Keratinocyte (primary cell): ENCODE results near the gene G6PC3. TPM values are rescaled to one million over a fixed set of nuclear protein-coding genes. Genes with fewer than 3 reads are reported as not detected.

Source experiments
- DNase-seq: peaks from one replicate; pipeline ENCODE4 v3.0.0-alpha.2; 2011; ENCODE audit warnings: low read depth, missing footprints, low spot score
- FAIRE-seq: peaks from 2 replicates; lab custom pipeline; 2011; peaks lifted over from hg19 to GRCh38; lab: Jason Lieb, UNC
- H2AFZ ChIP-seq: 2 replicates; pipeline ENCODE4 v1.6.0; 2012; ENCODE audit warnings: low read length, control low read depth, inconsistent platforms; ENCODE audit not compliant: control insufficient read depth
- H3K27ac ChIP-seq: 2 replicates; pipeline ENCODE4 v1.5.1; 2011; ENCODE audit warnings: low read length; ENCODE audit not compliant: control insufficient read depth, insufficient read depth
- H3K27me3 ChIP-seq: 3 replicates; pipeline ENCODE4 v1.6.0; 2011; ENCODE audit warnings: low read length; ENCODE audit not compliant: control insufficient read depth, insufficient read depth; ENCODE audit errors: extremely low read depth
- H3K36me3 ChIP-seq, 2 experiments: 2 replicates in 1 of 2; 3 replicates in 1 of 2; pipeline ENCODE4 v1.5.1; 2011; ENCODE audit warnings: low read length in 2 of 2, mild to moderate bottlenecking in 1 of 2; ENCODE audit not compliant: control insufficient read depth in 2 of 2, insufficient read depth in 2 of 2; ENCODE audit errors: extremely low read depth in 1 of 2
- H3K4me1 ChIP-seq: 3 replicates; pipeline ENCODE4 v1.5.1; 2011; ENCODE audit warnings: low read length; ENCODE audit not compliant: control insufficient read depth, insufficient read depth; ENCODE audit errors: extremely low read depth
- H3K4me2 ChIP-seq: 3 replicates; pipeline ENCODE4 v1.6.0; 2011; ENCODE audit warnings: low read depth, low read length; ENCODE audit not compliant: control insufficient read depth, insufficient read depth; ENCODE audit errors: extremely low read depth
- H3K4me3 ChIP-seq, 3 experiments: fragments of 200-600 bp in 1 of 3; sonication (generic) in 1 of 3; 2 replicates in 2 of 3; 3 replicates in 1 of 3; pipeline ENCODE4 v1.5.1; 2011 to 2016; ENCODE audit warnings: low read length in 3 of 3, mild to moderate bottlenecking in 3 of 3, control low read depth in 2 of 3, inconsistent platforms in 1 of 3, low read depth in 1 of 3, mixed read lengths in 1 of 3, mixed run types in 1 of 3, moderate library complexity in 1 of 3; ENCODE audit not compliant: control insufficient read depth in 2 of 3, insufficient read depth in 2 of 3; ENCODE audit errors: extremely low read depth in 1 of 3
- H3K79me2 ChIP-seq: 2 replicates; pipeline ENCODE4 v1.6.0; 2012; ENCODE audit warnings: low read length; ENCODE audit not compliant: control insufficient read depth, insufficient read depth
- H3K9ac ChIP-seq: 3 replicates; pipeline ENCODE4 v1.6.0; 2011; ENCODE audit warnings: low read length; ENCODE audit not compliant: control insufficient read depth, insufficient read depth; ENCODE audit errors: extremely low read depth
- H3K9me1 ChIP-seq: 3 replicates; pipeline ENCODE4 v1.6.0; 2011; ENCODE audit warnings: low read length; ENCODE audit not compliant: control insufficient read depth, insufficient read depth; ENCODE audit errors: extremely low read depth
- H3K9me3 ChIP-seq: 2 replicates; pipeline ENCODE4 v1.5.1; 2012; ENCODE audit warnings: low read depth, low read length; ENCODE audit not compliant: control insufficient read depth
- H4K20me1 ChIP-seq: 3 replicates; pipeline ENCODE4 v1.6.0; 2011; ENCODE audit warnings: low read length; ENCODE audit not compliant: control insufficient read depth, insufficient read depth; ENCODE audit errors: extremely low read depth
- EZH2 ChIP-seq: IDR thresholded peaks from one replicate; pipeline ENCODE4 v1.6.1; 2012; ENCODE audit warnings: inconsistent platforms, mild to moderate bottlenecking, low read length, moderate library complexity
- dilution Hi-C: fragments of 300-500 bp; cut with MboI; formaldehyde crosslinking; loops from one replicate; pipeline ENCODE4 v1.7.0; 2020; ENCODE audit warnings: low sequenced_read_pairs; ENCODE audit not compliant: extremely low pct_ligation_motif_present
- polyA plus RNA-seq, 5 experiments: library from polyadenylated mRNA; depleted of rRNA in 3 of 5; stranded (reverse) in 3 of 5; stranded (forward) in 1 of 5; unstranded in 1 of 5; fragments of >200 nt; gene quantifications; 1 replicate in 1 of 5; 2 replicates in 3 of 5; 3 replicates in 1 of 5; pipeline versions ENCODE4 v1.2.1 to v1.2.3, GENCODE V29; 2011 to 2012; ENCODE audit warnings: missing spikeins in 2 of 5, low read depth in 1 of 5, low replicate concordance in 1 of 5
- TF ChIP-seq, protein P1 (sequence below), 3 experiments: IDR thresholded peaks in 1 of 3; conservative IDR thresholded peaks in 1 of 3; optimal IDR thresholded peaks in 1 of 3; 2 replicates in 2 of 3; 3 replicates in 1 of 3; pipeline versions ENCODE3 to v1.5.1; 2011; ENCODE audit warnings: low read length in 3 of 3, mild to moderate bottlenecking in 3 of 3, moderate library complexity in 2 of 3, control low read depth in 1 of 3, inconsistent platforms in 1 of 3; ENCODE audit not compliant: insufficient read depth in 2 of 3; ENCODE audit errors: extremely low read depth in 1 of 3

The G6PC3 gene
- polyA plus RNA-seq, 1 donor (not counting 4 experiments of a cell fraction or from before 2014, with no cell fraction given), result 28.0 TPM

GRCh38 chr17:44079877-44080821 lies 9.6 kb downstream of the G6PC3 start:
- no peaks in the 10 kb centered on the region for H3K27me3 ChIP-seq
- dilution Hi-C loops, result no loop called here
- no peaks in the 10 kb centered on the region for H3K9me1 ChIP-seq
- H3K4me1 ChIP-seq, result peaks cover 7% of the 10 kb centered on the region
- TF ChIP-seq EZH2, result no peak
- TF ChIP-seq, protein P1, sequence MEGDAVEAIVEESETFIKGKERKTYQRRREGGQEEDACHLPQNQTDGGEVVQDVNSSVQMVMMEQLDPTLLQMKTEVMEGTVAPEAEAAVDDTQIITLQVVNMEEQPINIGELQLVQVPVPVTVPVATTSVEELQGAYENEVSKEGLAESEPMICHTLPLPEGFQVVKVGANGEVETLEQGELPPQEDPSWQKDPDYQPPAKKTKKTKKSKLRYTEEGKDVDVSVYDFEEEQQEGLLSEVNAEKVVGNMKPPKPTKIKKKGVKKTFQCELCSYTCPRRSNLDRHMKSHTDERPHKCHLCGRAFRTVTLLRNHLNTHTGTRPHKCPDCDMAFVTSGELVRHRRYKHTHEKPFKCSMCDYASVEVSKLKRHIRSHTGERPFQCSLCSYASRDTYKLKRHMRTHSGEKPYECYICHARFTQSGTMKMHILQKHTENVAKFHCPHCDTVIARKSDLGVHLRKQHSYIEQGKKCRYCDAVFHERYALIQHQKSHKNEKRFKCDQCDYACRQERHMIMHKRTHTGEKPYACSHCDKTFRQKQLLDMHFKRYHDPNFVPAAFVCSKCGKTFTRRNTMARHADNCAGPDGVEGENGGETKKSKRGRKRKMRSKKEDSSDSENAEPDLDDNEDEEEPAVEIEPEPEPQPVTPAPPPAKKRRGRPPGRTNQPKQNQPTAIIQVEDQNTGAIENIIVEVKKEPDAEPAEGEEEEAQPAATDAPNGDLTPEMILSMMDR (optimal IDR thresholded peaks at IDR 0.05 in 1 of 3, IDR thresholded peaks at IDR 0.05 in 1 of 3, conservative IDR thresholded peaks at IDR 0.05 in 1 of 3; ENCODE audit: extremely low read depth in 1 of 3, insufficient read depth in 2 of 3, low read length in 3 of 3), result no peak
- H3K9ac ChIP-seq, result no peak overlapping the region
- H2AFZ ChIP-seq, result no peak overlapping the region
- H3K4me3 ChIP-seq, result no peak overlapping the region
- no peak for FAIRE-seq
- no peaks in the 10 kb centered on the region for H3K9me3 ChIP-seq
- no peak overlapping the region for H3K27ac ChIP-seq
- H4K20me1 ChIP-seq, result no peaks in the 10 kb centered on the region
- H3K4me2 ChIP-seq, result no peak overlapping the region
- no peak for DNase-seq
- H3K79me2 ChIP-seq, result no peaks in the 10 kb centered on the region
- peaks cover 9 to 17% of the 10 kb centered on the region in 2 experiments for H3K36me3 ChIP-seq

- DNase-seq, result no peak
- Histone ChIP-seq H3K79me2 (no peaks in the 10 kb centered on the region), H3K27me3 (no peaks in the 10 kb centered on the region), H4K20me1 (no peaks in the 10 kb centered on the region), H2AFZ (no peak overlapping the region), H3K4me2 (no peak overlapping the region), H3K9ac (no peak overlapping the region), H3K4me3 (no peak overlapping the region), H3K9me3 (no peaks in the 10 kb centered on the region), H3K27ac (no peak overlapping the region), H3K4me1 (peaks cover 16% of the 10 kb centered on the region), H3K36me3 (peaks cover 3 to 10% of the 10 kb centered on the region in 2 experiments), H3K9me1 (no peaks in the 10 kb centered on the region)
- dilution Hi-C loops, result no loop called here
- FAIRE-seq, result no peak
- TF ChIP-seq, protein P1 (optimal IDR thresholded peaks at IDR 0.05 in 1 of 3, IDR thresholded peaks at IDR 0.05 in 1 of 3, conservative IDR thresholded peaks at IDR 0.05 in 1 of 3; ENCODE audit: extremely low read depth in 1 of 3, insufficient read depth in 2 of 3, low read length in 3 of 3), result no peak
- no peak for TF ChIP-seq EZH2
Measured at GRCh38 chr17:44081681-44082080, 11.1 kb downstream of the G6PC3 start.
